HG02884 (cell line): ENCODE measurements around the gene RASSF8.

Source experiments
- ATAC-seq: cut with Tn5 transposase; IDR thresholded peaks from one replicate; pipeline ENCODE4 v1.9.1; 2021; ENCODE audit warnings: mild to moderate bottlenecking, moderate library complexity; ENCODE audit not compliant: unreplicated experiment

RASSF8 gene

DNA sequence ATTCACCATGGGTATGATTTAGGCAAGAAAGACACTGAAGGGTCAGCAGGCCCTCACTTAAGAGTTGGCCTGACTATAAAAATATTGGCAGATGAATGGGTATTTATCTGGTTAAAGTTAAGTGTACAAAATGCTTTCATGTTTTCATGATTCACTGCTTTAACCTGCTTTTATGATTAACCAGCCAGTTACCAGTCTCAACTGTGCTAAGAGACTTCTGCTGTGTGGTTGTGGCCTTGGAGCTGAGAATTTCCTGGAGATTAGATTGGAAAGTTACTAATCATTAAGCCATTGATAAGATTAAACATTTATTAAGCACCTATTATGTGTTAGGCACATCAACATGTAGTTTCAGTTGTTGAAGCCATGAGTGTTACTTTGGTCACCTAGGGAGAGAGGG, 68.9 kb downstream of the RASSF8 start:
- ATAC-seq, result no peak

DNA sequence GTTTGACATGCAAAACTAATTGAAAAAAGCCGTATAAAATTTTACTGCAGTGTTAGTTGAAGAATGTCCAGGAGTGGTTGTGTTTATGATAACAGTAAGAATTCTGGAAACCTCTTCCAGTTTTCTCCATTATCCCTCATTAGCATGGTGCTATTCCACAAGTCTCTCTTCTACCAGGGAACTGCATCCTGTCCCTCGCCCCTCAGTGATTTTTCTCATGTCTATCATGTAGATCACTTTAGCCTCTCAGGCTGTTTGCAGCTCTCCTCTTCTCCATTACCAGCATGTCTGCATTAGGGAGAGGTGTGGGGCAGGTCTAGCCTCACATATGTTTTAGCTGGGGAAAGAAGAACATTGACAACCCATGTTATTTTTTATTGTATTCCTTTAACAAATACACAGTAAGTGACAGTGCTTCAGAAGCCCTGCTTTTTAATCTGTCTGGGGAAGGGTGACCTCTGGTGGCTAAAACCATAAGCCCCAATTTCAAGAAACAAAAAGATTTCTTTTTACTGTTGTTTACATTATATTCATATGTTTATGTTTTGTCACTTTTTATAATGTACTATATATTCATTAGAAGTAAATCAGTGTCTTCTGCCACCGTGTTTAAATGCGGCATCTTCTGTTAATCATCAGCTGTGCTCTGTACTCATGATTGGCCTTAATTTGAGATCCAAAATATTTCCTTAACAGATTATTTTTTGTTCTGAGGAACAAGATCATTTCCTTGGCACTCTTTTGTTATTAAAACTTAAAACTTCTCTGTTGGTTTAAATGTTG, 70.7 kb downstream of the RASSF8 start:
- no peak for ATAC-seq

DNA sequence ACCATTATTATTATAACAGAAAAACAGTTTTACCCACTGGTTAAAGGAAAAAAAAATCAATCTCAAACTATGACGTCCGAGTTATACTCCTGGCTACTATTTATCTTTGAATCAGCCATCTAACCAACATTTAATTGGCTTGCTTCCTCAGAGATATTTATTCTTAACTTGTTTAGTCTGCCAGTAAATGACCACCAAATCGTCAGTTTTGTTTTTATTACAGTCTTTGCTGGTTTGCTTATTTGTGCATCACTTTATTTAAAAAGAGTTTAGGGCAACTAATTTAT, 71.2 kb downstream of the RASSF8 start:
- ATAC-seq, result no peak

DNA sequence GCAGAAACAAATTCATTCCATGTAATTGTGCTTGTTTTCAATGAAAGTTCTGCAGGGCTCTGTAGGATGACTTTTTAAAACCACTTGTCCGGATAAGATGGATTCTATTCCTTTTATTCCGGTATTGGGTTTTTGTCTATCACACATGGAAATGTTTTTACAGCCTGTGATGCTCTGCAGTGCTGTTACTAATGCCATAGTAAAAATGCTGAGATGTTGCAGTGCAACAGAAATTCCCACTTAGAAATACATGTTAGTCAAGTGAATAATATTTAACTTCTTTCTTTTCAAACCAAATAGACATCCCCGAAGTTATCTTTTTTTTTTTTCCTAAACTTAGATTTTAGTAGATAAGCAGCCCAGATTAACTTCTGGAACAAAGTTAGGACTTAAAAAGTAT, 71.9 kb downstream of the RASSF8 start:
- ATAC-seq, result no peak

DNA sequence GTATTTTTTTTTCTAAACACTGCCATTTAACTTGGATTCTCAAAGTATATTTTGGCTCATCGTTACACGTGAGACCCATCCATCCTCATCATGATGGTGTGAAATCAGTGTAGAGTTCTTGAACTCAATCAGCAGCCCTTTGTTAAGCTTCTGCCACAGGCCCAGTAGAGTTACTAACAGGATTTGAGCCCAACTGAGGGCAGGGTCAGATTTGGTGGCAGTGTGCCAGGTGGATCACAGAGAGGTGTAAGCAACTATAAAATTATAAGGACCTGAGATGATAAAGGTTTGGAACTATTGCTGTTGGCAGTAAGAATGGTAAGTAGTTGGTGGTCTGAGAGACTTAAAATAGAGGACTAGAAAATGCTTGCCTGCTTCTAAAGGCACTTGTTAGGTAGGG, 72.8 kb downstream of the RASSF8 start:
- ATAC-seq, result no peak

DNA sequence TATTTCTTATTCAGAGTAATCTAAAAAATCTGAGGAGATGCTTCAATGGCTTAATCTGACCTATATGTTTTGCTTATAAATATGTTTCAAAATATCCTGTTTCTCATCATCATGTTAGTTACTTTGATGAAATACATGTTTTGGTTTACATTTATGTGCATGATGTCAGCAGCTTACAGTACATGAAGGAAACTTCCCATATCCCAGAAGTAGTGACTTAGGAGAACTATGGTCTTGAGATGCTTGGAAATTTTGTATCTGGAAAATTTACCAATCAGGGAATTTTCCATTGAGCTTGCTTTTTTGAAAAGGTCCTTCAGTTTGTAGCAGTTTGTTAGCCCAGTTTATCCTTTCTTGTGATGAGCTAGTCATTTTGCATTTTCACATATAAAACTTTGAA, 73.3 kb downstream of the RASSF8 start:
- no peak for ATAC-seq

DNA sequence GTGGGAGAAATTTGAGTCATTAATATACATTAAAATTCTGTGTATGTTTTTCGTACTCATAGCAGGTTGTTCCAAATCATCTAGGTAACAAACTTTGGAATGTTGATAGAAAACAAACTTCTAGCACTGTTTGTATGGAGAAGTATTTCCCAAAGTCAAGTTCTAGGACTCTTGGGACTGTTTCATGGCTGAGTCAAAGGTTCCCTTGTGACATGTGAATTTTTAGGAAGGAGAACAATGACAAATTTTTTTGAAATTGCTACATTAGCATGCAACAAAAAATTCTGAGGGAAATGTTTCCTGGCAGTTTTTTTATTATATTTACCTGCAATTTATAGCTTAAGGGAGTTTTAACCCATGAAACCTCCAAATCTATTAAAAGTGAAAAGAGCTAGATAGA, 73.8 kb downstream of the RASSF8 start:
- no peak for ATAC-seq

DNA sequence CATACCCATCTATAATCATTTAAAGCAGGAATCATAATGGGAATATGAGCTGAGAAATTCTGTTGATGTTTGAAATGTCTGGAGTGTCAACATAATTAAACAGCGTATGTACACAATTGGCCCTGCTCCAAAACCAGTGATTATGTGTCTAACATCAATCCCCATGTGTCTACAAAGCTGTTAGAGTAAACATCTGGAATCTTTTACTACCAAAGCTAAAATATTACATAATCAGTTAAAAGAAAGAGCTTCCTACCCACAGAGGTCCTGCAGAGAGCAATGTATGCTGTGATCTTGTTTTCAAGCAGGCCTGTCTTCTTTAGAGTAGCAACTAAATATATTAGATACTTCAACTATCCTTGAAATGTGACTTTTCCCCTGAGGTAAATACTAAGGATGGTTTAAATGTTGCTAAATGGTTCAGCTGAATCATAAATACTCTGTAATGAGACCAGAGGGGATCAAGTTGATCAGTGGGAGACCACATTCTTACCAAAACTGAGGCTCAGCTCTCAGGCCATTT, 74.3 kb downstream of the RASSF8 start:
- ATAC-seq, result no peak

DNA sequence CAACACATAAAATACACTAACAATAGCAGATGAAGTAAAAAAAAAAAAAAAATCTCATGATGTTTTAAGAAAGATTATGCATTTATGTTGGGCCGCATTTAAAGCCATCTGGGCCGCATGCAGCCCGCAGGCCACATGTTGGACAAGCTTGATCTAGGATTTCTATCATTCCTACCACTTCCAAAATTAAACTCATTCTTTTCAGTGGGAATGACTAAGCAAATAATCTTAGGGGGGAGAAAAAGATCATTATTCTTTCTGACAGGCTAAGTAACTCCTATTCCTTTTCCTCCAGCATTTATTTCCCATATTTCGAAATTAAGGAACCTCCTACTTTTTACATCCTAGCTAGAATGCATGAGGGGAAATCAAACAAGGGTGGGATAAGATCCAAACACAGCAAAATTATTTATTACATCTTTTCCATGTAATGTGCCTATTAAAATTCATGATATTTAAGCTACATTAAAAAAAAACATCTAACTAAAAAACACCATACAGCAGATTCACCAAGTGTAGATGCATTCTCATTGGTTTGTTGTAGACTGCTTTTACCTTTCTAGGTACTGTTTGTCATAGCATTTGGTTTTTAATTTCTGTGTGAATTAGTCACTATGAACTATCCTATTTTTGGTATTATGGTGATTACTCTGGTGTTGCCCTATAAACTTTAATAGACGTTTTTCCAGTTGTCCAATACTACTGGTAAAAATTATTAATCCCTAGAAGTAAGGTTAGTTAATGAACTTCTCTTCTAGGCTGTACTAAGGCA, 76.1 kb downstream of the RASSF8 start:
- ATAC-seq, result no peak

DNA sequence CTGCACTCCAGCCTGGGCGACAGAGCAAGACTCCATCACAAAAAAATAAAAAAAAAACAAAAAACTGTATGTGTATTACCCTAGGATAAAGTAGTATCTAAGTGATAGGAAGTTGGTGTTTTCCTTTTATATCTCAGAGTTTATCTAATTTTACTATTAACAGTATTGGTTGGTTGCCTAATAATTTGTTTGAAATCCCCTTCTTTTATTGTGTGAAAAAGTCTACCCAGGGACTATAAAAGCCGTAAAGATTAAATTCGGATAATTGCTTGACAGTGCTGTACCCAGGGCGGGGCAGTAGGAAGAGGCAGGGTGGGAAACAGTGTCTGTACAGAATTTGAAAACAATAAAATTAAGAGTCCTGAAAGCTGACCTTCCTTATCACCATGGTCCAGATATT, 78.4 kb downstream of the RASSF8 start:
- no peak for ATAC-seq

DNA sequence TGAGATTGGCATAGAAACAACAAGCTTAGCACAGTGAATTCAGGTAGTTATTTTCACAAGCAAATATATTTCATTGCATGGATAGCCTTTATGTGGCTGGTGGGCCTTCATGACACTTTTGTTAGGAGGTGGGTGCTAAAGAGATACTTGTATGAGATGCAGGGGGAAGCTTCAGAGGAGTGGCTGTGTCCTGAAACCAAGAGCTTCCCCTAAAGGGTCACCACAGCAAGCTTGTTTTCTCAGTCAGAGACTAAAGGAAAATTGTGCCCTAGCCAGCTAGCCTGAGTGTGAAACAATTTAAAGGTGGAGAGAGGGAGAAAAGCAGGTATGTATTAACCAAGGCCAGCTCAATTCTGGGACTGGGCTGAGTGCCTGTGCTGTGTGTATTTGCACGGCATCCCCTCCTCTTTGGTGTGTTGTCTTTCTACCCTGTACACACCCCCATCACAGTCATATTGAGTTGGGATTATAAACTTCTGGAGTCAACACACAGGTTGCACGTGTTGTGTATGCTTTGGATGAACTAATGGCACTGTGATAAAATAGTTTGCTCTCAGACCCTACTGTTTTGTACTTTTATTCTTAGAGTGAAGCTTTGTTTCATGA, 79.2 kb downstream of the RASSF8 start:
- ATAC-seq, result no peak

DNA sequence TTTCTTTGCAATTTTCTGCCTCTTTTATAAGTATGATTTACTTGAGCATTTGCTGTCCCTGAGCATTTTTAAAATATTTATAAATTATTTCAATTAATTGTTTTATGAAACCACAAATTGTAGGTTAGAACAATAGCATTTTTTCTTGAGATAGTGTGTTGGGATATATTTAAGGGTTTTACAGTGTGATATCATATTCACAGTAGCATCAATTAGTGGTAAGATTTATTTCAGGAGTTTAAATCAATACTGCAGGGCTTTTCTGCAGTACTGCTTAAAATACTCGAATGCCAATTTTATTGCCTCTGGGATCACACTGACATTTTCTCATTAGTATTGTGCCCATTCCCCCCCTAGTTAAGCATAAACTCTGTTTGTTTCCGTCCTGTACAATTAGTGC, 84.2 kb downstream of the RASSF8 start:
- ATAC-seq, result no peak

DNA sequence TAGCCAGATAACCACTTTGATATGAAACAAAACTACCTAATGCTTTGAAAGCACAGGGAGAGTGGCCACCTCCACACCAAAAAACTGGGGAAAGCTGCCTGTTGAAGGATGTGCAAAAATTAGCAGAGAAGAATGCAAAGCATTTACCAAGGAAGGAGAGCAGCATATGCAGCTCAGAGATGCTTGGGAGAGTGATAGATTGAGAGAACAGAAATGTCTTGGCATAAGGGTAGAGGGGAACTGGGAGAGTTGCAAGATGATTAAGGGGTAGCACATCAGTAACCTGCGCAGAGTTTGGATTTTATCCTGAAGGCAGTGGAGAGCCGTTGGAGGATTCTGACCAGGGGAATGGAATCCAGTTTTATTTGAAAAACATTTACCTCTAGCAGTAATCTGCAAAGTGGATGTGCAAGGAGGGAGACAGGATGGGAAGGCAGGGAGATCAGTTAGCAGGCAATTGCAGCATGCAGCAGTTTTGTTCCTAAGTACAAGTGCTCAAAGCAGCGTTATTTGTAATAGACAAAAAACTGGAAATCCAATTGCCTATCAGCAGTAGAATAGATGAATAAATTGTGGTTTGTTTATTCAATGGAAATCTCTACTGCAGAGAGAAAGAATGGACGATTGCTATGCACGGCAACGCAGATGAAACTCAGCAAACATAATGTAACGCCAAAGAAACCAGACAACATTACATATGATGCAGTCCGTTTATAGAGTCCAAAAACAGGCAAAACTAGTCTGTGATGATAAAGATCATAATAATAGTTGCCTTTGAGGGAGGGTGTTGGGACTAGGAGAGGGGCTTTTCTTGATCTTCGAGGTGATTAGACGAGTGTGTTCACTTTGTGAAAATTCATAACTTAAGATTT, 84.9 kb downstream of the RASSF8 start:
- ATAC-seq, result no peak

DNA sequence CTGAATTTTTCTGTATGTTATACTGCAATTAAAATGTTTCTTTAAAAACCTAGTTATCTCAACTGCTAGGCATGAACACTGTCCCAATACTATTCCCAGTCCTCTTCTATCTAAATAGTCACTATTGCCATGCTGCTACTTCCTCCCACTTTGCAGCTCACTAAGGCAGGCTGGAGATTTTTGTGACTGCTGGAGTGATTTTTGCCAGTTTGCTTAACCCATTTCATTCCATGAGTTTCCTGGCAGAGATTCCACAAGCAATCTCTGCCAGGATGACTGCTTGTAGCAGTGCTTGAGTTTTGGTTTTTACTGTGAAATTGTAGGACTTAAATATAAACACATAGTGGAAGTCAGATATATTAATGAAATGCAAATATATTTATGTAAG, 85.5 kb downstream of the RASSF8 start:
- no peak for ATAC-seq

DNA sequence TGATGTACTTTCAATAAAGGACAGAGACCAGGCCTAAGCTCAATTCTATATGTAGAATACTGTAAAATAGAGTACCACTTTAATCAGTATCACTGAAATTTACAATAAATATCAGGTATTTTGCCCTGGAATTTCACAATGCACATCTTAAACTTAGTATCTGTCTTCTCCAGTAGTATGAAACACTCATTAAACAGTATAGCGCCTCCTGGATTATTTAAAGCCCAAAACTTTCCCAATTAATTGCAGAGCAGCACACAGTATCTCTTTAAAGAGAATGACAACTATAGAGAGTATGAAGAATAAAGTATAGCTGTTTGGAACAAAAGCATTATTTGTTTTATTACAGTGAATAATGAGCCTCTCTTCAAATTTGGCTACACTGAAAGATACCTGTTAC, 86.1 kb downstream of the RASSF8 start:
- no peak for ATAC-seq

DNA sequence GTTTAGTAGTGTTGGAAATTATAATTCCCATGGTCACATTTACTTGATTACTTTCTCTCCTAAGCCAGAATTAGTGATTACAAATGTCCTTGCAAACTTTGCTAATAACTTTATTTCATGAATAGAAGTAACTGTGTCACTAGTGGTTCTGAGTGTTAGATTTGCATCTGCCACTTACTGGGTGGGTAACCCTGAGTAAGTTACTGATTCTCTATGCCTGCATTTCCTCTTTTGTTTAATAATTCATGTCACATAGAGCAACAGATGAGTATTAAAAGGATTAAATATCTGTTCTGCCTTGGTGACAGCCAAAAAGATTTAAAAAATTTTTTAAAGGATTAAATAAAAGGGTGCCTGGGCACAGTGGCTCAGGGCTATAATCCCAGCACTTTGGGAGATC, 87.7 kb downstream of the RASSF8 start:
- ATAC-seq, result no peak

DNA sequence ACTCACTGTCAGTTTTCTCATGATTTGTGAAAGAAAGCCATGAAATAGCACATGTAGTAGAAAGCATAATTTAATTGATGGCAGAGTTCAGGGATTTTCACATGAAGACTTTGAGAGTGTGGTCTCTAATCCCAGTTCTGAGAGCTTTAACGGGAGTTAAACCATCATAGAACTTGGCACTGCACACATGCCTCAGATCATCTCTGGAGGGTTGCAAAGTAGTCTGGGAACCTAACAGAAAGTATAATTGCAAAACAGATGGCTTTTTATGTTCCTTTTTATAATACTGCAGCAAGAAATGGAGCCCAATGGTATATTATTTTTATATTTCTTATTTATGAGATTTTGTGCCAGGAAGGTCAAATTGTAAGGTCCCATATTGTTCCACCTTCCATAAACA, 88.4 kb downstream of the RASSF8 start:
- ATAC-seq, result no peak

DNA sequence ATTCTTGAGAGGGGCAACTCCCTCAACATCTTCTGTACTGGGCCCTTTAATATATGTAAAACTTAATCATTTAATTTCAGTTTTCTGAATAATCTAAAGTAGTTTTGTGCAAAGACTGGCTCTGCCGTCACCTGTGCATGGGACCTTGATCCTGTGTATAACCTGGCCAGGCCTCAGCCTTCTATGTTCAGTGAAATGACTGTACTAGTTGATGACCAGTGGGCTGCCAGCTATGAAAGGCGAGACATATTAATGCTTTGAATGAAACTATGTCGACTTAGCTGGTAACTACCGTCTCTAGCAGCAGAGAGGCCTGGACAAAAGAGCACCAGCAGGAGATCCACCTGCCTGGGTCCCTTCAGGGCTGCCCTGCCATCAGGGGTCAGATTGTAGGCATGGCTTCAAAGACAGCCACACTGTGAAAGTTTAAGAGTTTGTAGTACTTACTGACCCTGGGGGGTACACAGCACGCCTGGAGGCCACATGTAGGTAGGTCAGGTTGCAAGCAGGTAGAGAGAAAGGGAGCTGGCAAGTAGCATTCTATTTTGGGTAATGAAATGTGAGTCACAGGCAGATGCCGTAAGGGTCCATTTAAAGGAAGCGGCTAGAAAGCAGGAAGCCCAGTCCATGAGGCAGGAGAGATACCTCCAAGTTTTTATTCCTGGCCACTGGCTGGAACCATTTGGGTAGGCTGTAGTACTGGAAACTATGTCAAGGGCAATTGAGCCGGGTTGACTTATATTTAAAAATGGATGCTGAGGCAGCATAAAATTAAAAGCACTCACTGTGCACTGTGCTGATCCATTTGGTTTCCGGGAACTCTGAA, 89.1 kb downstream of the RASSF8 start:
- no peak for ATAC-seq

DNA sequence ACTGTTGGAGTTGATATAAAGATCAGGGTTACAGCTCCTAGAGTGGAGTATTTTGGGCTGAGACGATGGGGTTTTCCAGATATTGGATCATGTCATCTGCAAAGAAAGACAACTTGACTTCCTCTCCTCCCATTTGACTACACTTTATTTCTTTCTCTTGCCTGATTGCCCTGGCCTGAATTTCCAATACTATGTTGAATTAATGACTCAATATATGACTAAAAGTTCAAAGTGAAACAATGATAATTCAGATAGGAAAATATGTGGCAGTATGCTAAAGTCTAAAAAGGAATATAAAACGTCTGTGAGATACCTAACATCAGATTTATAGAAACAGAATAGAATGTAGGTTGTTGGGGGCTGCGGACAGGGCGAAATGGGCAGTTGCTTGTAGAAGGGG, 94.2 kb downstream of the RASSF8 start:
- ATAC-seq, result no peak

DNA sequence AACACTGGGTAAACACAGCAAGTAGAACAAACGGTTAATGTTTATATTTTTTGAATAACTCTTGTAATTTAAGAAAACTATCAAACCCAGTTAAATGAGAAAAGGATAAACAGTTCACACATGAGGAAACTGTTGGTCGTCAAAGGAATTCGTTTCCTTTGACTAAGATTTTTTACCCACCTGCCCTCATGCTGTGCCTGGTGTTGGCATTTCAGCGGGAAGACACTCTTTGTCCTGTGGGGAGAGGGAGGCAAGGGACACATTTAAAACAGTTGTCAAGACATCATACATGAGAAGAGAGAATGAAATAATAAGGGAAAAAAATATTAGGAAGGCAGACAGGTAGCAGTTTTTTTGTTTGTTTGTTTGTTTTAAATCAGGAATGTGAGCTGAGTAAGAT, 95.9 kb downstream of the RASSF8 start:
- ATAC-seq, result no peak
